ENCODE results near the gene PSMD1.

The PSMD1 gene

DNA sequence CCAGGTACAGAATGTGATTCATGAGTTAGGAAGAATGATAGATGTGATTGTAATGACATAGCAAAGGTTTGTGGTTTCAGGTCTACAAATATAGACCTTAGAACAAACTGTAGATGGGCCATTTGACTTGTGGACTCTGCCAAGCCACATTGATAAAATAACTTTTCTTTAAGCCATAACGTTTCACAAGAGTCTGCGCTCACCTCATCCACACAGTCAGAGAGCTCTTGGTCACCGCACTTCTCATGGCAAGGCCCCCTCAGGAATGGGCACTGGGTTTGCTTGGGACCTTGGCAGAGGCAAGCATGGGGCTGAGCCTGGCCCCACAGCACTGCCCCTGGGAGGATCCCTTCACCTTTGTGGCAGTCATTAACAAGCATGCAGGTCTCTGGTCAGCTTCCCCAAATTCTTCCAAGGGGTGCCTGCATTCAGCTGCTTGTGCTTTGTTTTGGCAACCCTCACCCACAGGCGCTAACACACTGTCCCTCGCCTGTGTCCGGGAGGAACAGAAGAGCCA lies 155.7 kb downstream of the PSMD1 start:
- DNase-seq = no peak

DNA sequence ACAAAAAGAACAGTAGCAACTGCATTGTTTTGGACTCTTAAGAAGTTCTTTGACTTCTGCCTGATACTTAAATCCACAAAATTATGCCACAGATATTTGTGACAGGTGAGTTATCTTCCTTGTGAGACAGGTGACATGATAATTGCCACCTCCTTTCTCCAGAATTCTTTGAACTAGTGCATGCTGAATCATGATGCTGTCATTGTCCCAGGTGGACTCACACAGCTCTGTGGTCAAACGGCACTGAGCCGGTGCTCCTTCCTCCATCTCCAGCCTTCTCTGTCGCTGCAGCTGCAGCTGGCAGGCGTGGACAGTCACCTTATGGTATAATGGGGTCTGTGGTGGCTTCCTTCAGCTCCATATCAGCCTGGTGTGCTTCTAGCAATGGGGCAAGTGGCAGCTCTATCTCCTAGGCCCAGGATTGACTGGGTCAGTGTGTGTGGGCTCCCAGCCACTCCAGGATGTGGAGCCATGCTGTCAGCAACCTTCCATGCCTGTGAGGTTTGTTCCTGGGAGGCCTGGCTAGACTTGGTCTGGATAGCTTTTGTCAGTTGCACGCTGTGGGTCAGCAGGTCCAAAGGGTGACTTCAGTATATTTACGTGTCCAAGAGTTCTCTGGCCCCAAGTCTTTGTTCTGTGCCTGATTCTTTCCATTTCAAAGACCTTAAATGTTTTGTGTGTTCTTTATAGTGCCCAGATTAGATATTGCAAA lies 157.4 kb downstream of the PSMD1 start:
- DNase-seq = no peak

DNA sequence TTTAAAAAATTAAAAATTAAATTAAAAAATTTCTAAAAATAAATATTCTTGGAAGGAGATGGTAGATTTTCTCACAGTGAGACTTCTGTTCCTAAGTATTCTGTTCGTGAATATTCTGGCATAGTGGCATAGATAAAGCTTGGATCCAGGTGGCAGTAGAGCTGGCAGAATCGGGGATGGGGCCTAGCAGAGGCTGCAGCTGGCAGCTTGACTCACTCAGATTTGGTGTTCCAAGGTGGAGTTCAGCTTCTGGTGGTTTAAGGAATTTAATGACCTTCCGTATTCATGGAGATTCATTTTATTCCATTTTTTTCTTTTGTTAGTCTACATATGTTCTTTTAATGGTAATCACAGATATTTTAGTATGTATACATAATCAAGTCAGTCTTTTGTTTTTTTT lies 161.7 kb downstream of the PSMD1 start:
- no peak for DNase-seq

DNA sequence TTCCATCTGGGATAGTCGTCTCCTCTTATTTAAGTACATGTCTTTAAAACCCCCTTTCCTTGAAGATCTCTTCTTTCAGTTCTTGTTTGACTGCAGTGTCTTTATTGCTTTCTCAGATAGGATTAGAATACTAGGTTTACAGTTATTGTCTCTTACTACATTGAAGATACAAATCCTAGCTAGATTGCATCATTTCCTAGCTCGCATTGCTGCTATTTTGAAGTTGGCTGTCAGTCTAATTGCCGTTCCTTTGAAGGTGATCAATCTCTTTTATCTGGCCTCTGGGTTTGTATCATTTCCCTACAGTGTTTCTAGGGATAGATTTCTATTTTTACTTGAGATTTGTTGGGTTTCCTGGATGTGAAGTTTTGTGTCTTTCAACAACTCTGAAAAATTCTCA lies 162.6 kb downstream of the PSMD1 start:
- no peak for DNase-seq

DNA sequence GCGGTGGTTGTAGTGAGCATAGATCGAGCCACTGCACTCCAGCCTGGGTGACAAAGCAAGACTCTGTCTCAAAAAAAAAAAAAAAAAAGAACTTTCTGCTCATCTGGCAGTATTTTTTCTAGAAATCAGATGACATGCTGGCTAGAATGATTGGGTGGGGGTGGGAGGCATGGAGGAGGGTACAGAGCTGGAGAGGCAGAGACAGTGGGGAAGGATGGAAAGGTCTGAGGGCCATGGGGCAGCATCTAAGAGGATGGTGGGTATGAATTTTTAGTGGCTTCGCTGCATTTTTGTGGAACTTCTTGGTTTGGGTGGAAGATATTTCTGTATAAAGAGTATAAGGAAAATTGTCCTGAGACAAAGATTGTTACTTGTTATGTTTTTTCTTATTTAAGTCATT lies 165.1 kb downstream of the PSMD1 start:
- no peak for DNase-seq

Measured in CD4-positive, alpha-beta T cell treated with Interleukin-17A for 1 hour (primary cell).